GM23338 (cell line): Measurements from ENCODE around the gene SPRYD7. TPM values are rescaled to one million over a fixed set of nuclear protein-coding genes. Genes with fewer than 3 reads are reported as not detected.

Experiments used
- ATAC-seq: fragments of 200-7000 bp; cut with Tn5 transposase; 3 replicates; pipeline ENCODE4 v1.9.1; 2020
- DNase-seq: peaks from one replicate; pipeline ENCODE4 v3.0.0-alpha.2; 2015; ENCODE audit warnings: low spot score
- H2AFZ ChIP-seq: fragments of 200-600 bp; sonication (generic); 2 replicates; pipeline ENCODE4 v1.8.0; 2016; ENCODE audit warnings: antibody characterized with exemption, mild to moderate bottlenecking, moderate library complexity
- H3F3A ChIP-seq: fragments of 200-600 bp; sonication (generic); replicated peaks from 2 replicates; pipeline ENCODE4 v1.8.0; 2017; ENCODE audit warnings: antibody characterized with exemption, mixed run types, low read depth
- H3K27ac ChIP-seq: fragments of 200-600 bp; sonication (generic); 2 replicates; pipeline ENCODE4 v1.6.1; 2016; ENCODE audit warnings: low read depth
- H3K27me3 ChIP-seq: fragments of 200-600 bp; sonication (generic); 2 replicates; pipeline ENCODE4 v1.8.0; 2016; ENCODE audit warnings: mild to moderate bottlenecking, mixed run types, moderate library complexity; ENCODE audit not compliant: insufficient read depth
- H3K36me3 ChIP-seq: fragments of 200-600 bp; sonication (generic); 2 replicates; pipeline ENCODE4 v1.8.0; 2016; ENCODE audit warnings: mild to moderate bottlenecking; ENCODE audit not compliant: insufficient read depth
- H3K4me1 ChIP-seq: fragments of 200-600 bp; sonication (generic); 2 replicates; pipeline ENCODE4 v1.8.0; 2016; ENCODE audit warnings: mild to moderate bottlenecking, moderate library complexity; ENCODE audit not compliant: insufficient read depth
- H3K4me2 ChIP-seq: fragments of 200-600 bp; sonication (generic); 2 replicates; pipeline ENCODE4 v1.7.1; 2017; ENCODE audit warnings: mixed run types
- H3K4me3 ChIP-seq: fragments of 200-600 bp; sonication (generic); 2 replicates; pipeline ENCODE4 v1.6.1; 2016; ENCODE audit warnings: mixed run types
- H3K79me2 ChIP-seq: fragments of 200-600 bp; sonication (generic); replicated peaks from 2 replicates; pipeline ENCODE4 v1.8.0; 2017; ENCODE audit warnings: mild to moderate bottlenecking; ENCODE audit not compliant: insufficient read depth
- H3K9me2 ChIP-seq: fragments of 200-600 bp; sonication (generic); 2 replicates; pipeline ENCODE4 v1.8.0; 2017; ENCODE audit not compliant: insufficient read depth
- H4K20me1 ChIP-seq: fragments of 200-600 bp; sonication (generic); replicated peaks from 2 replicates; pipeline ENCODE4 v1.8.0; 2017; ENCODE audit warnings: mild to moderate bottlenecking; ENCODE audit not compliant: insufficient read depth
- H3K27ac Mint-ChIP-seq: 2 replicates; pipeline ENCODE4 v1.8.0; 2020; ENCODE audit warnings: inconsistent platforms, mild to moderate bottlenecking, moderate library complexity, mixed read lengths
- H3K27me3 Mint-ChIP-seq: 3 replicates; pipeline ENCODE4 v1.8.0; 2022; ENCODE audit warnings: low read depth, mild to moderate bottlenecking, moderate library complexity, mixed read lengths, inconsistent platforms; ENCODE audit not compliant: insufficient read depth, poor library complexity
- H3K36me3 Mint-ChIP-seq: 3 replicates; pipeline ENCODE4 v1.8.0; 2021; ENCODE audit warnings: low read depth, mild to moderate bottlenecking, inconsistent platforms, moderate library complexity, mixed read lengths
- H3K4me1 Mint-ChIP-seq: 3 replicates; pipeline ENCODE4 v1.8.0; 2020; ENCODE audit warnings: mild to moderate bottlenecking, inconsistent platforms, mixed read lengths
- H3K4me3 Mint-ChIP-seq: 3 replicates; pipeline ENCODE4 v1.8.0; 2021; ENCODE audit warnings: moderate library complexity, mild to moderate bottlenecking, inconsistent platforms, mixed read lengths
- H3K9me3 Mint-ChIP-seq: 3 replicates; pipeline ENCODE4 v1.8.0; 2020; ENCODE audit warnings: moderate library complexity, mild to moderate bottlenecking, inconsistent platforms, mixed read lengths
- JUNB ChIP-seq: IDR thresholded peaks from one replicate; pipeline ENCODE4 v1.6.1; 2016; ENCODE audit warnings: antibody characterized with exemption; ENCODE audit not compliant: unreplicated experiment
- NANOG ChIP-seq: IDR thresholded peaks from 2 replicates; pipeline ENCODE4 v1.6.1; 2016; ENCODE audit warnings: antibody characterized with exemption, borderline replicate concordance
- POLR2AphosphoS5 ChIP-seq: IDR thresholded peaks from 2 replicates; pipeline ENCODE4 v1.6.1; 2016; ENCODE audit warnings: antibody characterized with exemption, low read depth
- ZNF331 ChIP-seq: fragments of 250-450 bp; sonication (Bioruptor Pico); IDR thresholded peaks from 2 replicates; pipeline ENCODE4 v1.5.0; 2020; ENCODE audit warnings: low read depth, mild to moderate bottlenecking, moderate library complexity
- polyA plus RNA-seq: library from polyadenylated mRNA; unstranded; fragments of >200 nt; fragmentation: Nextera tagmentation; extraction: Ambion mirVana; gene quantifications from 2 replicates; pipeline ENCODE4 v1.2.1, GENCODE V29; 2016
- total RNA-seq: library from RNA; depleted of rRNA; stranded (reverse); fragments of >200 nt; shearing (Covaris generic); gene quantifications from 2 replicates; pipeline ENCODE4 v1.2.3, GENCODE V29; 2014
- TF ChIP-seq, protein P1 (sequence below): IDR thresholded peaks from 2 replicates; pipeline ENCODE4 v1.6.1; 2016; ENCODE audit warnings: antibody characterized with exemption
- TF ChIP-seq, protein P2 (sequence below), 2 experiments: fragments of 200-600 bp in 1 of 2; sonication (generic) in 1 of 2; conservative IDR thresholded peaks; 2 replicates each; pipeline versions ENCODE4 v1.5.1 to v1.6.1; 2016 to 2017; ENCODE audit warnings: antibody characterized with exemption in 2 of 2, low read depth in 2 of 2, mild to moderate bottlenecking in 2 of 2, moderate library complexity in 1 of 2

Gene SPRYD7
- total and polyA plus RNA-seq, 2 experiments from 2014 or later, result 2.9 to 7.4 TPM

DNA sequence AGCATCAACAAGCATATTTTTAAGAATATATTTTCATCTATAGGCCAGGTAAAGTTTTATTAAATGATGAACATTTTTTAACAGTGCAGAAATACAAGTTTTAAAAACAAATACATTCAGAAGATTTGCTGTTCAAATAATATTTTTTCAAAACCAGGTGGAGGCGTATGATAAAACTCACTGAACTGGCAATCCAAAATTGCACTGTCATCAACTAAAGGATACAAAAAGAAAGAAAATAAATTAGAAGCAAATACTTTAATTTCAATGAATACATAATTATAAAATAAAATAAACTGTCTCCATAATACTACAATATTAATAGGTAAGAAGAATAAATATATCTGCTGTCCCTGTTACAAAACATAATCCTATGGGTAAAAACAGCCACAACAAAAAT lies 21.2 kb downstream of the SPRYD7 start (continued):
- TF ChIP-seq, protein P1, sequence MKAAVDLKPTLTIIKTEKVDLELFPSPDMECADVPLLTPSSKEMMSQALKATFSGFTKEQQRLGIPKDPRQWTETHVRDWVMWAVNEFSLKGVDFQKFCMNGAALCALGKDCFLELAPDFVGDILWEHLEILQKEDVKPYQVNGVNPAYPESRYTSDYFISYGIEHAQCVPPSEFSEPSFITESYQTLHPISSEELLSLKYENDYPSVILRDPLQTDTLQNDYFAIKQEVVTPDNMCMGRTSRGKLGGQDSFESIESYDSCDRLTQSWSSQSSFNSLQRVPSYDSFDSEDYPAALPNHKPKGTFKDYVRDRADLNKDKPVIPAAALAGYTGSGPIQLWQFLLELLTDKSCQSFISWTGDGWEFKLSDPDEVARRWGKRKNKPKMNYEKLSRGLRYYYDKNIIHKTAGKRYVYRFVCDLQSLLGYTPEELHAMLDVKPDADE, result no peak
- TF ChIP-seq, protein P2, sequence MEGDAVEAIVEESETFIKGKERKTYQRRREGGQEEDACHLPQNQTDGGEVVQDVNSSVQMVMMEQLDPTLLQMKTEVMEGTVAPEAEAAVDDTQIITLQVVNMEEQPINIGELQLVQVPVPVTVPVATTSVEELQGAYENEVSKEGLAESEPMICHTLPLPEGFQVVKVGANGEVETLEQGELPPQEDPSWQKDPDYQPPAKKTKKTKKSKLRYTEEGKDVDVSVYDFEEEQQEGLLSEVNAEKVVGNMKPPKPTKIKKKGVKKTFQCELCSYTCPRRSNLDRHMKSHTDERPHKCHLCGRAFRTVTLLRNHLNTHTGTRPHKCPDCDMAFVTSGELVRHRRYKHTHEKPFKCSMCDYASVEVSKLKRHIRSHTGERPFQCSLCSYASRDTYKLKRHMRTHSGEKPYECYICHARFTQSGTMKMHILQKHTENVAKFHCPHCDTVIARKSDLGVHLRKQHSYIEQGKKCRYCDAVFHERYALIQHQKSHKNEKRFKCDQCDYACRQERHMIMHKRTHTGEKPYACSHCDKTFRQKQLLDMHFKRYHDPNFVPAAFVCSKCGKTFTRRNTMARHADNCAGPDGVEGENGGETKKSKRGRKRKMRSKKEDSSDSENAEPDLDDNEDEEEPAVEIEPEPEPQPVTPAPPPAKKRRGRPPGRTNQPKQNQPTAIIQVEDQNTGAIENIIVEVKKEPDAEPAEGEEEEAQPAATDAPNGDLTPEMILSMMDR (conservative IDR thresholded peaks at IDR 0.05; ENCODE audit: low read depth in 2 of 2), result no peak
- TF ChIP-seq JUNB (no peak), ZNF331 (CRISPR knock-in tag) (no peak), NANOG (no peak)

DNA sequence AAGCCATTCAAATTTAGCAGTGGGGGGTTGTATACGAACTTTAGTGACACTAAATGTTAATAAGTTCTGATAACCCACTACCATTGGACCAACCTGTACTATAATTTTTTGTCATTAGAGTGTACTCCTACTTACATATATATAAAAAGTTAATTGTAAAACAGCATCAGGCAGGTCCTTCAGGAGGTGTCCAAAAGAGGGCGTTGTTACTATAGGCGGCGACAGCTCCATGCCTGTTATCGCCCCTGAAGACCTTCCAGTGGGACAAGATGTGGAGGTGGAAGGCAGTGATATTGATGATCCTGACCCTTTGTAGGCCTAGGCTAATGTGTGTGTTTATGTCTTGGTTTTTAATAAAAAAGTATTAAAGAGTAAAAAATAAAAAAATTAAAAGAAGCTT lies 27.5 kb downstream of the SPRYD7 start:
- Histone ChIP-seq H3K27me3 (no peaks in the 10 kb centered on the region), H3F3A (no peaks in the 10 kb centered on the region), H3K27ac (no peak overlapping the region), H3K4me2 (no peak overlapping the region), H3K36me3 (no peaks in the 10 kb centered on the region), H3K79me2 (no peaks in the 10 kb centered on the region), H3K4me3 (no peak overlapping the region), H3K9me2 (no peaks in the 10 kb centered on the region), H4K20me1 (no peaks in the 10 kb centered on the region), H3K4me1 (no peaks in the 10 kb centered on the region), H2AFZ (no peak overlapping the region)
- no peaks in the 10 kb centered on the region; the same call in 2 of the 3 replicates for H3K9me3 Mint-ChIP-seq
- ATAC-seq, result peak; percentile 78
- peak; percentile 39 for DNase-seq
- no peak overlapping the region for H3K27ac Mint-ChIP-seq
- no peaks in the 10 kb centered on the region; the same call in 2 of the 3 replicates for H3K36me3 Mint-ChIP-seq
- no peaks in the 10 kb centered on the region for H3K27me3 Mint-ChIP-seq
- no peaks in the 10 kb centered on the region for H3K4me1 Mint-ChIP-seq
- H3K4me3 Mint-ChIP-seq, result no peak overlapping the region
- no peak for TF ChIP-seq NANOG
- TF ChIP-seq, protein P2 (conservative IDR thresholded peaks at IDR 0.05; ENCODE audit: low read depth in 2 of 2), result peak; percentile 57 to 79
- no peak for TF ChIP-seq POLR2AphosphoS5
- TF ChIP-seq, protein P1, result no peak
